GM13976 (cell line): Measurements from ENCODE around the gene RAB11FIP5.

ENCODE experiments used
- DNase-seq: peaks from one replicate; pipeline ENCODE4 v3.0.0; 2012; ENCODE audit warnings: low spot score
- in situ Hi-C: fragments of 300-500 bp; cut with MboI; formaldehyde crosslinking; loops from one replicate; pipeline ENCODE4 v1.12.0; 2022; ENCODE audit warnings: low sequenced_read_pairs, mixed read lengths, inconsistent platforms; ENCODE audit not compliant: unreplicated experiment
- TF ChIP-seq, protein P1 (sequence below): IDR thresholded peaks from 2 replicates; pipeline ENCODE4 v1.5.1; 2012; ENCODE audit warnings: borderline replicate concordance, mild to moderate bottlenecking; ENCODE audit not compliant: insufficient read depth; ENCODE audit errors: extremely low read depth, missing control alignments, control extremely low read depth

The RAB11FIP5 gene

GRCh38 chr2:73109431-73110167 is 3.1 kb downstream of the RAB11FIP5 start:
- no peak for DNase-seq
- in situ Hi-C loops: no loop called here
- TF ChIP-seq, protein P1, sequence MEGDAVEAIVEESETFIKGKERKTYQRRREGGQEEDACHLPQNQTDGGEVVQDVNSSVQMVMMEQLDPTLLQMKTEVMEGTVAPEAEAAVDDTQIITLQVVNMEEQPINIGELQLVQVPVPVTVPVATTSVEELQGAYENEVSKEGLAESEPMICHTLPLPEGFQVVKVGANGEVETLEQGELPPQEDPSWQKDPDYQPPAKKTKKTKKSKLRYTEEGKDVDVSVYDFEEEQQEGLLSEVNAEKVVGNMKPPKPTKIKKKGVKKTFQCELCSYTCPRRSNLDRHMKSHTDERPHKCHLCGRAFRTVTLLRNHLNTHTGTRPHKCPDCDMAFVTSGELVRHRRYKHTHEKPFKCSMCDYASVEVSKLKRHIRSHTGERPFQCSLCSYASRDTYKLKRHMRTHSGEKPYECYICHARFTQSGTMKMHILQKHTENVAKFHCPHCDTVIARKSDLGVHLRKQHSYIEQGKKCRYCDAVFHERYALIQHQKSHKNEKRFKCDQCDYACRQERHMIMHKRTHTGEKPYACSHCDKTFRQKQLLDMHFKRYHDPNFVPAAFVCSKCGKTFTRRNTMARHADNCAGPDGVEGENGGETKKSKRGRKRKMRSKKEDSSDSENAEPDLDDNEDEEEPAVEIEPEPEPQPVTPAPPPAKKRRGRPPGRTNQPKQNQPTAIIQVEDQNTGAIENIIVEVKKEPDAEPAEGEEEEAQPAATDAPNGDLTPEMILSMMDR: no peak

DNA sequence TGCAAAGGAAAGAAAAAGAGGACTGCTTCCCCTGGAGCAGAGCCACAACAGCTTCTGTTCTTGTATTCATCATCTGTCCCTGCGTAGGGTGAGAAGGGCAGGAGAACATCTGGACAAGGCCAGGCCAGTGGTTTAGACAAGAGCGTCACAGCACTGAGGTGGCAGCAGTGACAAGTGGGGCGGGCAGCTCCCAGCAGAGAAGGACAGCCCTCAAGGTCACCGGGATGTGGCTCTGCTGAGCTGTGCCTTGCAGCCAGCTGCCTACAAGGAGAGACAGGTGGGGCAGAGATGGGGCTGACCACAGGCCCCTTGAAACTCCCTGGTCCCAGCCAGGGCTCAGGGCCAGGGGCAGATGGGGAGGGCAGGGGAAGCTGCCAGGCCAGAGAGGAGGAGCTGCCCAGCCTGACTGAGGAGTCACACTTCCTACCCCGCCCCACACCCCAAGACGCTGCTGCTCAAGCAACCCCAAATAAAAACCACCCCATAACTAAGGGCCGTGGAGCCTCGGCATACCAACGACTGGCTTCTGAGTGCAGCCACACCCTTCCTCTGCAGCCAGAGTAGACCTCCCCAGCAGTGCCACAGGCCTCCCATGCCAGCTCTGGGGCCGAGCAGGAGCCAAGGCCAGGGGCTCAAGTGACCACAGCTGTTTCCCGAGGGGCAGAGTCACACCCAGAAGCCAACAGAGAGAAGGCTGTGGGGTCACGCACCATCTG is 5.4 kb downstream of the RAB11FIP5 start:
- TF ChIP-seq, protein P1: no peak
- in situ Hi-C loops: no loop called here

GRCh38 chr2:73106791-73107190 is 6.0 kb downstream of the RAB11FIP5 start:
- DNase-seq: no peak
- TF ChIP-seq, protein P1: no peak
- in situ Hi-C loops: no loop called here

More for the DNA sequence above, 5.4 kb downstream of the RAB11FIP5 start:
- no peak for DNase-seq

DNA sequence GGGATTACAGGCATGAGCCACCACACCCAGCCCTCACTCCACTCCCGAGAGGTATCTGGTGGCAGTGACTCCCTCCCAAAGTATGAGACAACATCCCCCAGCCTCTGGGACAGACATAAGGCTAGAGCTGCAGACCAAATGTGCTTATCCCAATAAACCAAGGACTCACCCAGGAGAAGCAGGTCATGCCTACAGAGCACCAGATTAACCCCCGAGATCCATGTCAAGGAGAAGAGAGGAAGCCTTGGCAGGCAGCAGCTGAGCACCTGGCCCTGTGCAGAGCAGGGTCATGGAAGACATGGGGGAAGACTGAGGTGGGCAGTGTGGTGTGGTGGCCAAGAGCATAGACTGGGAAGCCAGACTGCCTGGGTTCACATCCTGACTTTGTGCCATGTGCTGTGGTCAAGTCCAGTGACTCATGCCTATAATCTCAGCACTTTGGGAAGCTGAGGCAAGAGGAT is 7.2 kb downstream of the RAB11FIP5 start:
- DNase-seq: no peak
- in situ Hi-C loops: no loop called here
- TF ChIP-seq, protein P1: no peak

DNA sequence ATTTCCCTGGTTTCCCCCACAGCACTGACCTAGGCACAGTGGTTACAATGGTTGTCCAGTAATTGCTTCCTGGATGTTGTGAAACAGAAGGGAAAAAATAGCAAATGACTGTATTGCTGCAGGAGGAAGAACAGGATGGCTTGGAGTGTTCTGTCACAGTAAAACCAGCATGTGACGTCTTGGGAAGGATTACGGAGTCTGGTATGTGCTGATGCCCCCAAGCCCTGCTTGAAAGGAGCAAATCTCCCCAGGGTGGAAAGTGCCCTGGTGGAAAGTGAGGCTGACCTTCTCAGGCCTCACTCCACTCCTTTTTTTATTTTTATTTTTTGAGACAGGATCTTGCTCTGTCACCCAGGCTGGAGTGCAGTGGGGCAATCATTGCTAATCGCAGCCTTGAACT is 7.8 kb downstream of the RAB11FIP5 start:
- no peak for DNase-seq
- TF ChIP-seq, protein P1: no peak
- in situ Hi-C loops: no loop called here

GRCh38 chr2:73103018-73103542 is 9.7 kb downstream of the RAB11FIP5 start:
- in situ Hi-C loops: no loop called here
- TF ChIP-seq, protein P1: no peak
- DNase-seq: no peak
